NCI-H1105 treated with DMSO at 0.1 percent for 48 hours (cell line): ENCODE measurements around the gene MED25.

Experiments used
- DNase-seq: peaks from one replicate; lab custom pipeline; 2025; lab: John Stamatoyannopoulos, UW

Gene MED25

DNA sequence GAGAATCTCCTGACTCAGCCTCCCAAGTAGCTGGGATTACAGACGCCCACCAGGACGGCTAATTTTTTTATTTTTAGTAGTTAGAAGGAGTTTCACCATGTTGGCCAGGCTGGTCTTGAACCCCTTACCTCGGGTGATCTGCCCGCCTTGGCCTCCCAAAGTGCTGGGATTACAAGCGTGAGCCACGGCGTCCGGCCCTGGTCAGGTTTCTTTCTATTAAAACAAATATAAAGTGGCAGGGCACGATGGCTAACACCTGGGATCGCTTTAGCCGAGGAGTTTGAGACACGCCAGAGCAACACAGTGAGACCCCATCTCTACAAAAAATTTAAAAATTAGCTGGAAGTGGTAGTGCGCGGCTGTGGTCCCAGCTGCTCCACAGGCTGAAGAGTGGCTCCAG is 1.5 kb upstream of the MED25 start:
- DNase-seq = no peak

DNA sequence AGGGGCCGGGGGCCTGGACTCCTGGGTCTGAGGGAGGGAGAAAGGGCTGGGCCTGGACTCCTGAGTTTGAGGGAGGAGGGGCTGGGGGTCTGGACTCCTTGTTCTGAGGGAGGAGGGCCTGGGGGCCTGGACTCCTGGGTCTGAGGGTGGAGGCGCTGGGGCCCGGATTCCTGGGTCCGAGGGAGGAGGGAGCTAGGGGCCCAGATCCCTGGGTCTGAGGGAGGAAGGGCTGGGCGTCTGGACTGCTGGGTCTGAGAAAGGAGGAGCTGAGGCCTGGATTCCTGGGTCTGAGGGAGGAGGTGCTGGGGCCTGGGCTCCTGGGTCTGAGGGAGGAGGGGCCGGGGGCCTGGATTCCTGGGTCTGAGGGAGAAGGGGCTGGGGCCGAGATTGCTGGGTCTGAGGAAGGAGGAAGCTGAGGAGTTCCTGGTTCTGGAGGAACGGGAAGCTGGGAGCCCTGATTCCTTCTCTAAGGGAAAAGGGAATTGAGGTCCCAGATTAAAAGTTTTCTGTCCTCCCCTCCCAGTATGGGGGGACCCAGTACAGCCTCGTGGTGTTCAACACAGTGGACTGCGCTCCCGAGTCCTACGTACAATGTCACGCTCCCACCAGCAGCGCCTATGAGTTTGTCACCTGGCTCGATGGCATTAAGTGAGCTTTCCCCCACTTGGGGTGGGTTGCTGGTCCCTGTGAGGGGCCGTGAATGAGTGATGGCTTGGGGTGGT is 721 bp downstream of the MED25 start:
- DNase-seq = no peak

DNA sequence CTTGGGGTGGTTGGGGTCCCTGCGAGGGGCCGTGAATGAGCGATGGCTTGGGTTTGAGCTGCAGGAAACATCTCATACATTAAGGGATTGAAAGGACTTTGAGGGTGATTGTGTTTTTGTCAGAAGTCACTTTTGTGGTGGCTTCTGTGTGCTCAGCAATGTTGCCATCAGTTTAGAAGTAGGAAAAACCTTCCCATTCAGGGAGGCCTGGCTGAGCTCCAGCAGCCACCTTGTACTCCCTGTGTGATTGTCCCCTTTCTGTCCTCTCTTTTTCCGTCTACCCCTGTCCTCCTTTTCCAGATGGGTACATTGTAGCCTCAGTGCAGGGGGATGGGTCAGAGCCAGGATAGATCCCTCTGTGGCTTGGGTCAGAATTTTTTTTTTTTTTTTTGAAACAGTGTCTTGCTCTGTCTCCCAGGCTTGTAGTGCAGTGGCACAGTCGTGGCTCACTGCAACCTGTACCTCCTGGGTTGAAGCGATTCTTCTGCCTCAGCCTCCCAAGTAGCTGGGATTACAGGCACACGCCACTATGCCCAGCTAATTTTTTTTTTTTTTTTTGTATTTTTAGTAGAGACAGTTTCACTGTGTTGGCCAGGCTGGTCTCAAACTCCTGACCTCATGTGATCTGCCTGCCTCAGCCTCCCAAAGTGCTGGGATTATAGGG is 1.5 kb downstream of the MED25 start:
- DNase-seq = peak; percentile 10

DNA sequence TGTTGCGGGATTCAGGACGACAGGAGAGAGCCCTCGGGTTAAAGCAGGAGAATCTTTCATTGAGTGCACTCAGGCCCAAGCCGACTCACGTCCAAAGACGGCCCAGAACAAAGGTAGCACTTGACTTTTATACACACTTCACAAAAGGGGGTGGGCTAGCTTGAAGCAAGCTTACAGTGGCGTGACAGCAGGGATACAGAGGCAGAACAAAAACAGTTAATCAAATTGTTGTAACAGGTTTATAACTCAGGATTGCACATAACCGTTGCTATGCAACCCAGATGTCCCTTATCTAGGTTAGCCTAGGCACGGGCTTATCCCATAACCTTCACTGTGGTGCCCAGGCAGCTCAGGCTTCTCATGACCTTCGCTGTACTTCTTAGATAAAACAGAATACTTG is 2.0 kb downstream of the MED25 start:
- DNase-seq = peak; percentile 32

DNA sequence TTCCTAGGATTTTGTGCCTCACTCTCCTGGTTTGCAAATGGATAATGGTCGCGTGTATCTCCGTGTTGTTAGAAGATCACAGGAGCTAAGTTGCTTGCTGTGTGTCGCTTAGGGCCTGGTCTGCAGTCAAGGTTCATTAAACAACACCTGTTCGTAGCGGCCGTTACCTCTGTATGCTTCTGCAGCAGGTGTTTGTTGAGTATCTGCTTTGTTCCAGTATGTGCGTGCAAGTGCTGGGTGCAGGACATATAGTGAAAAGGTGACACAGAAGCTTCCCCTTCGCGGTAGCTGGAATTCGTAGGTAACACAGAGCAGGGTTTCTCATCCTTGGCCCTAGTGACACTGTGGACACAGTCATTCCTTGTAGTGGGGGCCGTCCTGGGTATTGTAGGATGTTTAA is 5.4 kb downstream of the MED25 start:
- DNase-seq = peak; percentile 96

DNA sequence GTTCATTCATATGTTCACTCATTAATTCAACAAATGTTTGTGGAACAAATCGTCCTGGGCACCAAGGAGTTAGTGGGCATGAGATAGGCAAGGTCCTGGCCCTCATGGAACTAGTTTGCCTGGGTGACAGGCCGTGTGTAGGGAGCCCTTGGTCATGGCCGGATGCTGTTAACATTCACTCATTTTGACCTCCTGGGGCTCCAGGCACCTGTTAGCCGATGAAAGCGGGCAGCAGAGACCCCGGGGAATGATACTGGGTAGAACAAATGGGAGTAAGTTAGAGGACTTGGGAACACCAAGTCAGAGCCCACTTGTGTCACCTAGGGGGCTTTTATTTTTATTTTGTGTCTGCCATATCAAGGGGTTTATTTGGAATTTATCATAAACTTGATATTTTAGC is 6.6 kb downstream of the MED25 start:
- no peak for DNase-seq

DNA sequence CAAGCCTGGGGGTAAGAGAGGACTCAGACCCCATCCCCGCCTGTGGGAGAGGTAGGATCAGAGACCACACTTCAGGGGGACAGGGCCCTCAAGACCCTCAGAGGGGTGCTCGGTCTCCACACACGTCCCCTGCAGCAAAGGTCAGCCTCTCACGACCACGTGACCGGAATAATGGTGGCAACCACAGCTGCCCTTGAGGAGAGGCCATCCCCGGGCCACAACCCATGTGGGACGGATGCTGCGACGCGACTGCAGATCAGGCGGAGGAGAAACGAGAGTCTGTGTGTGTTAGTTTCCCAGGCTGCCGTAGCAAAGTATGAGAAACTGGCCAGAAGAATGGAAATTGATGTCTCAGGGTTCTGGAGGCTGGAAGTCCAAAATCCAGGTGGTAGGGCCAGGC is 8.9 kb downstream of the MED25 start:
- DNase-seq = no peak

DNA sequence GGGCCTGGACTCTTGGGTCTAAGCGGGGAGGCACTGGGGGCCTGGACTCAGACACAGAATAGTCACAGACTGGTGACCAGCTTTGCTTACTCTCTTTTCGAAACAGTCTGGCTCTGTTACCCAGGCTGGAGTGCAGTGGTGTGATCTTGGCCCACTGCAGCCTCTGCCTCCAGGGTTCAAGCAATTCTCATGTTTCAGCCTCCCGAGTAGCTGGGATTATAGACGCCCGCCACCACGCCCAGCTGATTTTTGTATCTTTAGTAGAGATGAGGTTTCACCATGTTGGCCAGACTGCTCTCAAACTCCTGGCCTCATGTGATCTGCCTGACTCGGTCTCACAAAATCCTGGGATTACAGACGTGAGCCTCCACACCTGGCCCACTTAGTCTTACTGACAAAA is 11.1 kb downstream of the MED25 start:
- no peak for DNase-seq

DNA sequence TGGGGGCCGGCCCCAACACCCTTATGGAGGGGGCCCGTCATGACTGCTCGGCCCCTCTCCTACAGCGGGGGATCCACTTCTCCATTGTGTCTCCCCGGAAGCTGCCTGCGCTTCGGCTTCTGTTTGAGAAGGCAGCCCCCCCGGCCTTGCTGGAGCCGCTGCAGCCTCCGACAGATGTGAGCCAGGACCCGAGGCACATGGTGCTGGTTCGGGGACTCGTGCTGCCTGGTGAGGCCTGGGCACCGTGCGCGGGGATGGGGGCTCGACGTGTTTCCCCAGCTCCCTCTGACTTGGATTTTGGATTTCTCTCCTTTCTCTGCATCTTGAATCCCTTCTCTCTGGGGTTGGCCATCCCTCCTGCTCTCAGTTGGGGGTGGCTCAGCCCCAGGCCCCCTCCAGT is 11.6 kb downstream of the MED25 start:
- no peak for DNase-seq

DNA sequence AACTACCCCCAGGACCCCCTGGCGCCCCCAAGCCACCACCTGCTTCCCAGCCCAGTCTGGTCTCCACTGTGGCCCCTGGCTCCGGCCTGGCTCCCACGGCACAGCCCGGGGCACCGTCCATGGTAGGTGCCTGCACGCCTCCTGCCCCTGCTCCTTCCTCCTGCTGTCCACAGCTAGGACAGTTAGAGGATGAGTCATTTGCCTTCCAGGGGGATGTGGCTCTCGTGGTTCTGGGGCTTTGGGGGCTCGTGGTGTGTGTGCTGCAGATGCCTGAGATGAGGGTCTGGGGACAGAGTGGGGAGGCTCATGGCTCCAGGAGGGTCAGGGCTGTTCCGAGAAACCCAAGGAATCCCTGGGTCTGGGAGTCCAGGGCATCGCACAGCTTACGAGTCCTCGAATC is 12.7 kb downstream of the MED25 start:
- DNase-seq = no peak

DNA sequence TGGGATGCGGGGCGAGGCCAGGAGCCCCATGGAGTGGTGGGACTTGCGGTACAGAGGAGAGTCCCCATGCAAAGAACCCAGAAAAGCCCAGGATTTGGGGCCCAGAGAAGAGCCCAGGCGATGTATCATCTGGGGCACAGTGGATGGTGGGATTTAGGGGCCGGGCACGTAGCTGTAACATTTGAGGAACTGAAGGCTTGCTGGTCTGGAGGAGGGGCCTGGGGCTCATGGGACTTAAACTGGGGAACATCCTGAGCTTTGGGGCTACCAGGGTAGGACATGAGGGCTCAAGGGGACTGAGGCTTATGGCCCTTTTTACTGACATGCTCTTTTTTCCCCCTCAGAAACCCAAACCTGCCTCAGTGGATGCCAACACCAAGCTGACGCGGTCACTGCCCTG is 13.5 kb downstream of the MED25 start:
- no peak for DNase-seq

DNA sequence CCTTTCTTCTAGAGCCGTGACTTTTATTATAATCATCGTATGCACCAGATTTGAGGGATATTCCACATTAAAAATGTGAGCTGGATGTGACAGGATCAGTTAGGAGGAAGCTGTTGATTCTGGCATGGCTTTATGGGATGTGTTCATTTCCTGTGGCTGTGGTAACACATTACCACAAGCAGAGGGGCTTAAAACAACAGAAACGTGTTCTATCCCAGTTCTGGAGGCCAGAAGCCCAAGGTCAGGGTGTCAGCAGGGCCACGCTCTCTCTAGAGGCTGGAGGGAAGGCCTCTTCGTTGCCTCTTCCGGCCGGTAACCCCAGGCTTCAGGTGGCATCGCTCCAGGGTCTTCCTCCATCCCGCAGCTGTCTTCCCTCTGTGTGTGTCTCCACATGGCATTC is 14.5 kb downstream of the MED25 start:
- DNase-seq = no peak

DNA sequence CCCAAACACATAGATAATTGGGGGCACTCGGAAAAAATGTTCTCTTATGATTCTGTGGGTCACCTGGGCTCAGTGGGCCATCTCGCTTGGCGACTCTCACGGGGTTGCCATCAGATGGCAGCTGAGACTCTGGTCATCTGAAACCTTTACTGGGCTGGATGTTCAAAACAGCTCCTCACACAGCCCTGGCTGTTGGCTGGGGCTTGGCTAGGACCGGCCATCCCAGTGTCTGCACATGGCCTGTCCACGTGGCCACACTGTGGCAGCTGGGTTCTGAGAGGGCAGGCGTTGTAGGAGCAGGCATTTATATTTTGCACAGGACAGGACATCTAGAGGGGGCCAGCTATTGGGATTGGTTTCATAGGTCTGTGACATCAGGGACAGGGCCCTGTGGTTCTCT is 15.5 kb downstream of the MED25 start:
- DNase-seq = no peak

DNA sequence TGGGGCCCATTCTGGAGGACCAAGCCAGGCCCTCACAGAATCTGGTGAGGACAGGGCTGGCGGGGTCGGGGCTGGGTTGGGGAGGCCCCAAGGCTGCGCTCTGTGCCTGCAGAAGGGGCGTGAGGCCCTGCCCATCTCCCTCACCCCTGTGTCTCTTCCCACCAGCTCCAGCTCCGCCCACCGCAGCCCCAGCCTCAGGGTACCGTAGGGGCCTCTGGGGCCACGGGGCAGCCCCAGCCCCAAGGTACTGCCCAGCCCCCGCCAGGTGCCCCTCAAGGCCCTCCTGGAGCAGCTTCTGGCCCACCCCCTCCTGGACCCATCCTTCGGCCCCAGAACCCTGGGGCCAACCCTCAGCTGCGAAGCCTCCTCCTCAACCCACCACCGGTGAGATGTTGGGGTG is 17.5 kb downstream of the MED25 start:
- DNase-seq = no peak

DNA sequence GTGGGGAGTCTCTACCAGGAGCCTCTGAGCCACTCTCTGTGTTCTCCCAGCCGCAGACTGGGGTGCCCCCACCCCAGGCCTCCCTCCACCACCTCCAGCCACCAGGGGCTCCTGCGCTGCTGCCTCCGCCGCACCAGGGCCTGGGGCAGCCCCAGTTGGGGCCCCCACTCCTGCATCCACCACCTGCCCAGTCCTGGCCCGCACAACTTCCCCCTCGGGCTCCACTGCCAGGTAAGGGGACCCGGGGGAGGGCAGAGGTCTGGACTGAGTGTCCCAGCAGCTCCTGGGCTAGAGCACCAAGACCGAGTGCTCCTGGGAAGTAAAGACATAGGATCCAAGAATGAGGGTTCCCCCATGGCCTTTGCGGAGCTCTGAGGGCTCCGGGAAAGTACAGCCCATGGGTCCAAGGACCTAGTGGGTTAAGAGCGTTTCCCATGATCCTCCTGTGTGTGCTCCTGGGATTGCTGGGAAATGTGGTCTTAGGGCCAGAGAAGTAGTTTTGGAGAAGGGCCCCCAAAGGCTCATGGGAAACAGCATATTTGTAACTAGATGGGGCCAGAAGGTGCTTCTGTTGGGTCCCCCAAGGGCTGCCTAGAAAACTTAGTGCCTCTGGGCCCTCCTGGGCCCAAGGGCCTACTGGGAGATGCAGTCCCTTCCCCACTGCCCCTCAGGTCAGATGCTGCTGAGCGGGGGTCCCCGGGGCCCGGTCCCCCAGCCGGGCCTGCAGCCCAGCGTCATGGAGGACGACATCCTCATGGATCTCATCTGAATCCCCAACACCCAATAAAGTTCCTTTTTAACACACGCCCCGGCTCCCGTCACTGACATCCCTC is 18.3 kb downstream of the MED25 start:
- DNase-seq = no peak

DNA sequence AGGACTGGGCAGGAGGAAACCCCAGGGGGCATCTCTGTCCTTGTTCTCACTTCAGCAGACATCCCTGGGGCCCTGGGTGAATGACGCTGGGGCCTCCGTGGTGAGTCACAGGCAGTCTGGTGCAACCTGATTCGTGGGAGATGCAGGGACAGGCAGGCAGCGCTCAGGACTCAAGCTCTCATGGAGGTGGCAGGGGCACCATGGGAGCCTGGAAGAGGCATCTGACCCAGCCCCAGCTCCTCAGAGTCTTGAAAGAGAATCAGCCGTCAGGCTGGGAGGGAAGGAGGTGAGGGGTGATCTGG is 18.9 kb downstream of the MED25 start:
- DNase-seq = no peak

DNA sequence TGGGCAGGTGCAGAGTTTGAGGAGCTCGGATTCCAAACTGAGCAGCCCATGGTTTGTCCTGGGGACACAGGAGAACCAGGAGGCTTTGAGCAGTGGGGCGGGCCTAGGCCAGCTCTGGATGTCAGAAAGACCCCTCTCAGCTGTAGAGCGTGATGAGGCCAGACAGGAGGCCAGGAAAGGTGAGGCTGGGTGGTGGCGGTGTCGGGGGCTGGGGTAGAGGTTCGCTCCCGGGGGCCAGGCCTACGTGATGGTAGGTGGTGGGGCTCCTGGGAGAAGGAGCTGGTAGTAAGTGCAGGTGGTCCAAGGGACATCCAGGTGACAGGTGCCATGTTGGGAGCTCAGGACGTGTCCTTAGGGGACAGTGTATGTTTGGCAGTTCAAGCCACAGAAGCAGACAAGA is 19.3 kb downstream of the MED25 start:
- no peak for DNase-seq

DNA sequence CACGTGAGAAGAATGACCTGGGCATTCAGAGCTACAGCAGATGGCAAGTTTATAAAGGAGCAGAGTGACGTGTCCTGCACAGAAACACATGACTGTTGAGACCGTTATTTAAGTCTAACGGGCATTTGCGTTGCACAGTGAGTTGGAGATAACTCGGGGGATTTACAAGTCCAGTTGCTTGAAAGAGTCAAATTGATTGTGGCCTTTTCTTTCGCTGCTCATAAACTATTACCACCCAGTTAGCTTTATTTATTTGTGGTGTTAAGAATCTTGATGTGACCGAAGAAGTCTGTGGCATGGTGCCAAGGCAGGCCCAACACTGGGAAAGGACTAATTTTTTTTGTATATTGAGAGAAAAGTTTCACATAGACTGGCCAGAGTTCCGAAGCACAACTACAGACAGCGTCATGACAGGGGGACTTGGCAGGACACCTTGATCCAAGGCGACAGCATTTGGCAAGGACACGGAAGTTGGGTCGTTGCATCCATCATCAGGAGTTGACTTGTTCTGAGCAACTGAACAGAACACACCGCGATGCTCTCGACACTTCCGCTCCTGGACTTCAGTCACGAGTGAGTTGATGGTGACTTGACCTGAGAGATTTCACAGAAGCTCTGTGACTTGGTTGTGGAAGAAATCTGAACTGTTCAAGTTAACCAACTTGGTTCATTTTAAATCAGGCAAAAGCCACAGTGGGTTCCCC is 20.9 kb downstream of the MED25 start:
- no peak for DNase-seq

DNA sequence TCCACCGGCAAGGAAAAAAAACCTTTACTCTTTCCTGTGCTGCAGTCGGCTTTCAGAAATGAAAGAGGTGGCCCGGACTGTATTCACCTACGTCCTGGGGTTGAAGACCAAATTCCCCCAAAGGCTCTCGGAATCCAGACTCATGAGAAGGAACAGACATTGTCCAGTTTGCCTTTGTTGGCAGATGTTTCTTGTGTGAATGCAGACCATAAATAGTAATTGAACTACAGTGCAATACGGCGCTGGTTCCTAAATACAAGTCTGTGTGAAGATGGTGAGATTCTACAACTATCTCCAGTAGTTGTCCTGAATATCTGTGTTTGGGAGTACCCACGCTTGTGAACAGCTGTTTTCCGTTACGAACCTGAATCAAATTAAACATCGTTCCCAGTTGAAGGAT is 21.6 kb downstream of the MED25 start:
- DNase-seq = no peak

DNA sequence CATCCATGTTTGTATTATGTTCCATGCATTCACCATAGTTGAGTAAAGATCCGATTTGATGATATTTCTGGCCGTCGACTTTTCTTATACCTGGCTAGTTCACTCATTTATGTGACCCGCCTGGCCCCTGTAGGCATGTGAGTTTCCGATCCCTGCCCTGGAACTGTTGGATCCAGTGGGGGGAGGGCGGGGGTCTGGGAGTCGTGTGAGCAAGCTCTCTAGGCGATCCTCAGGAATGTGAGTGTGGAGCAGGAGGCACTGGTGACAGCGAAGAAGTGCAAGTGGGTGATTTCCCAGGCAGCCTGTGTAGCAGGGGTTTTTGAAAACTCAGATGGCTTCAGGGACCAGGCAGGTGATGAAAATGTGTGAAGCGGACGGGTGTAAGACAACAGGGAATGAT is 22.2 kb downstream of the MED25 start:
- DNase-seq = no peak

DNA sequence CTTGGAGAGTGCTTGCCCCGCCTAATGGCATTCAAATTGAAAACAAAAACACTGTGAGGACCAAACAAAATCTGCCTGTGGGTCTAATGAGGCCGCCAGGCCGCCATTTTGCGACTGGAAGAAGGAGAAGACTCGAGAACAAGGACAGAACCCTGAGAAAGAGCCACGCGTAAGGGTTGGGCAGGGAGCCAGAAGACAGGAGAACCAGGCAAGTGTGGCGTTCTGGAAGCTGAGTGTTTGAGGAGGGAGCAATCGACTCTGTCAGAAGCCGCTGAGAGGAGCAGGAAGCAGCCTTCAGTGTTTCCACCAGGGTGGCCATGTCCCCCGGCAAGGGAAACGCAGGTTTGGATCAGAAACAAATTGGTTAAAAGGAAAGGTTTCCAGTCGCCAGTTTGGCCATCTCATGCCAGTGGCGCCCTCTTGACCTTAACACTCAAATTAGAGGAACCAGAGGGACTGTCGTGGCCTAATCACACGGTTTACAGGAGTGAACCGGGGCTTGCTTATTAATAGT is 22.7 kb downstream of the MED25 start:
- DNase-seq = no peak

DNA sequence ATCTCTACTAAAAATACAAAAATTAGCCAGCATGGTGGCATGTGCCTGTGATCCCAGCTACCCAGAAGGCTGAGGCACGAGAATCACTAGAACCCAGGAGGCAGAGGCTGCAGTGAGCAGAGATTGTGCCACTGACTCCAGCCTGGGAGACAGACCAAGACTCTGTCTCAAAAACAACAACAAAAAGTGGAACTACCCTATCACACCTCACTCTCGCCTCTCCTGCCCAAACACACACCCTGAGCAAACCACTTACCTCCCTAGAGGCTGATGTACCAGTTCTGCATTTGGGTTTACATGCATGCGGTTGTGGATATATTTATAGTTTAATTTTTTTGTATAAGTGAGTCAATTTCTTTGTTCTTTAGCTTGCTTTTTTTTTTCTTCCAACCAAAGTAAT is 25.2 kb downstream of the MED25 start:
- no peak for DNase-seq
